ENCODE measurements around the gene ERP44. TPM values are rescaled to one million over a fixed set of nuclear protein-coding genes. Genes with fewer than 3 reads are reported as not detected.

ERP44 gene
- total and polyA plus RNA-seq, 3 donors from 2014 or later: 14.6 to 18.3 (median 17.8) TPM

DNA sequence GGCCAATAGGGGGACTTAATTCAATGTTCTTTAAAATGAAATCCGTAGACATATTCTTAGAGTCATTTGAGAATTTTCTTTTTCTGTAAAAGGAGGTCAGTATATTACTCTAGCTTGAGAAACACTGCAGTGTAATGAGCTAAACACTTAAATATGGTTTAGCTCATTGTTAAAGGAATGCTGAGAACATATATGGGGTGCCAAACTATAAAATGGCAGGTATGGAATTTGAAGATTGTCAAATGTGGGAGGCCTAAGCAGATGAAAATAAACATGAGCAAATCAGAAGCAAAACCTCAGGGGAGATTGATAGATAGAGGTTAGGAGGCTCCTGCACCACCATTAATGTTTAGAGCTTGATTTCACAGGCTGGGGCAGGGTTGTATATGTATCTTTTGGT, 134.5 kb downstream of the ERP44 start:
- WGBS, 2 donors: 85 to 88% methylated on average over 1 of the region's 1 CpG
- TF ChIP-seq CTCF (IDR thresholded peaks at IDR 0.05): no peak
- no peak for TF ChIP-seq POLR2A (IDR thresholded peaks at IDR 0.05)
- Histone ChIP-seq H3K36me3 (ENCODE audit: low read depth, missing control alignments) (no peaks in the 10 kb centered on the region), H3K4me3 (no peak overlapping the region), H3K27me3 (no peaks in the 10 kb centered on the region), H3K27ac (no peak overlapping the region), H3K9me3 (no peaks in the 10 kb centered on the region), H3K4me1 (no peaks in the 10 kb centered on the region)
- no peak for DNase-seq
- intact Hi-C loops (cut with DNase I; ENCODE audit: low total_unique reads): no loop called here

DNA sequence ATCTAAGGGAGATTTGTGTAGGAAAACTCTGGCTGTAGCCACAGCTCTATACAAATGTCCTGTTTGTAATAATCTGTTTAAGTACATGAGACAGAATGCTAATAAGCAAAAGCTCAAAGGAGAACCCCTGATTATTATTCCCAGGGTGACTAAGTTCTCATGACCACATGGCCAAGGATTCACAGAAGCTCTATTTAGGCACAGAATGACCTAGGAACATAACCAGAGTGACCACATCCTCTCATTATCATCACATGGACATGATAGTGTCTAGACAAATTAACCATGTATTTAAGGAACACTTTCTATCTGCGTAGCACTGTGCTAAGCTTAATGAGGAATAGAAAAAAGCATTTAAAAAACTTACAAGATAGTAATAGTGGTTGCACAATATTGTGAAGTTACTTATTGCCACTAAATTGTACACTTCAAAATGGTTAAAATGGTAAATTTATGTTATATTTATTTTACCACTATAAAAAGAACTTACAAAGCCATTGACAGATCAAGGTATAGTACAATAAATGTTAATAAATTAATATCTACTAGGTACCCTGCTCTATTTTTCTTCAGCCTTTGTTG, 136.0 kb downstream of the ERP44 start:
- Histone ChIP-seq H3K27me3 (no peaks in the 10 kb centered on the region), H3K36me3 (ENCODE audit: low read depth, missing control alignments) (no peaks in the 10 kb centered on the region), H3K27ac (no peak overlapping the region), H3K9me3 (no peaks in the 10 kb centered on the region), H3K4me1 (no peaks in the 10 kb centered on the region), H3K4me3 (no peak overlapping the region)
- WGBS, 2 donors: 92 to 93% methylated on average over 1 of the region's 1 CpG
- intact Hi-C loops (cut with DNase I; ENCODE audit: low total_unique reads): no loop called here
- no peak for DNase-seq
- TF ChIP-seq POLR2A (IDR thresholded peaks at IDR 0.05): no peak
- no peak for TF ChIP-seq CTCF (IDR thresholded peaks at IDR 0.05)

DNA sequence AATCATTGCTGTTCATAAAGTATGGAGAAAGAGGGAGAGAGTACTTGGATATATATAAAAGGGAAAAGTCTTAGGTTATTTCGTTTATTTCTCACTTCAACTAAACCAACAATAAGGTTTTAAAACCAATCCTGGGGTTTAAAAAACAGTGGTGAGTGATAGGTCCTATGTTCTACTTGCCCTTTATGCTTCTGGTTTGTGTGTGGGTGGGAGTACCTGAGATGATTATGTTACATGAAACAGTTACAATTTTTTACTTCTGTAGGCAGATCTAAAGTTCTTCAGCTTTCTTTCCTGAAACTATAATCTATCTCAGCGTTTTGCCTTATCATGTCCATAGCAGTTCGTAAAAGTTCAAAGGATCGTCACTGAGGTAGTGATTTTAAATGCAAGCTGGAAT, 143.2 kb downstream of the ERP44 start:
- no peak for TF ChIP-seq CTCF (IDR thresholded peaks at IDR 0.05)
- TF ChIP-seq POLR2A (IDR thresholded peaks at IDR 0.05): no peak
- intact Hi-C loops (cut with DNase I; ENCODE audit: low total_unique reads): no loop called here

GRCh38 chr9:99954819-99955218, 144.0 kb downstream of the ERP44 start:
- intact Hi-C loops (cut with DNase I; ENCODE audit: low total_unique reads): no loop called here
- DNase-seq: no peak
- Histone ChIP-seq H3K27me3 (no peaks in the 10 kb centered on the region), H3K27ac (no peak overlapping the region), H3K36me3 (ENCODE audit: low read depth, missing control alignments) (no peaks in the 10 kb centered on the region), H3K4me3 (no peak overlapping the region), H3K4me1 (no peaks in the 10 kb centered on the region), H3K9me3 (no peaks in the 10 kb centered on the region)
- 66 to 81% methylated on average over 1 of the region's 1 CpG for WGBS, 2 donors
- TF ChIP-seq CTCF (IDR thresholded peaks at IDR 0.05) (no peak), POLR2A (IDR thresholded peaks at IDR 0.05) (no peak)

More for the DNA sequence above, 143.2 kb downstream of the ERP44 start:
- DNase-seq: no peak
- Histone ChIP-seq H3K4me1 (no peaks in the 10 kb centered on the region), H3K27me3 (no peaks in the 10 kb centered on the region), H3K27ac (no peak overlapping the region), H3K9me3 (no peaks in the 10 kb centered on the region), H3K4me3 (no peak overlapping the region), H3K36me3 (ENCODE audit: low read depth, missing control alignments) (no peaks in the 10 kb centered on the region)
- 62 to 78% methylated on average over 4 of the region's 4 CpGs for WGBS, 2 donors

GRCh38 chr9:99953861-99954507, 144.8 kb downstream of the ERP44 start:
- DNase-seq: no peak
- intact Hi-C loops (cut with DNase I; ENCODE audit: low total_unique reads): no loop called here
- no peaks in the 10 kb centered on the region for H3K36me3 ChIP-seq (ENCODE audit: low read depth, missing control alignments)
- no peak for TF ChIP-seq POLR2A (IDR thresholded peaks at IDR 0.05)
- WGBS, 2 donors: 85 to 86% methylated on average over 3 of the region's 3 CpGs
- H3K4me3 ChIP-seq: no peak overlapping the region
- H3K9me3 ChIP-seq: no peaks in the 10 kb centered on the region
- no peak overlapping the region for H3K27ac ChIP-seq
- H3K27me3 ChIP-seq: no peaks in the 10 kb centered on the region
- no peaks in the 10 kb centered on the region for H3K4me1 ChIP-seq
